NT2/D1 (cell line): ENCODE measurements around the gene AGA.

Experiments
- DNase-seq: peaks from one replicate; pipeline ENCODE4 v3.0.0-alpha.2; 2011; ENCODE audit warnings: low read depth, low spot score
- H3K27me3 ChIP-seq: 2 replicates; pipeline ENCODE4 v1.6.0; 2011; ENCODE audit warnings: mild to moderate bottlenecking; ENCODE audit not compliant: insufficient read length, insufficient read depth
- H3K36me3 ChIP-seq: 2 replicates; pipeline ENCODE4 v1.6.1; 2011; ENCODE audit warnings: mild to moderate bottlenecking, low read length, mixed read lengths; ENCODE audit not compliant: insufficient read depth, insufficient read length
- H3K4me1 ChIP-seq: 2 replicates; pipeline ENCODE4 v1.5.1; 2011; ENCODE audit not compliant: insufficient read depth, insufficient read length
- H3K4me3 ChIP-seq: 2 replicates; pipeline ENCODE4 v1.5.1; 2011; ENCODE audit warnings: low read depth; ENCODE audit not compliant: insufficient read length
- H3K9ac ChIP-seq: 2 replicates; pipeline ENCODE4 v1.6.0; 2011; ENCODE audit warnings: low read depth; ENCODE audit not compliant: insufficient read length
- H3K9me3 ChIP-seq: 2 replicates; pipeline ENCODE4 v1.5.1; 2011; ENCODE audit warnings: mild to moderate bottlenecking, low read length; ENCODE audit not compliant: insufficient read depth
- SUZ12 ChIP-seq: IDR thresholded peaks from 2 replicates; pipeline ENCODE4 v1.6.1; 2011; ENCODE audit not compliant: insufficient read length, insufficient read depth; ENCODE audit errors: extremely low read depth
- YY1 ChIP-seq: IDR thresholded peaks from 2 replicates; pipeline ENCODE4 v1.6.1; 2011; ENCODE audit not compliant: insufficient read length, insufficient read depth
- ZNF274 ChIP-seq: IDR thresholded peaks from 2 replicates; pipeline ENCODE4 v1.6.1; 2011; ENCODE audit warnings: mild to moderate bottlenecking, low read depth, low read length

The AGA gene

DNA sequence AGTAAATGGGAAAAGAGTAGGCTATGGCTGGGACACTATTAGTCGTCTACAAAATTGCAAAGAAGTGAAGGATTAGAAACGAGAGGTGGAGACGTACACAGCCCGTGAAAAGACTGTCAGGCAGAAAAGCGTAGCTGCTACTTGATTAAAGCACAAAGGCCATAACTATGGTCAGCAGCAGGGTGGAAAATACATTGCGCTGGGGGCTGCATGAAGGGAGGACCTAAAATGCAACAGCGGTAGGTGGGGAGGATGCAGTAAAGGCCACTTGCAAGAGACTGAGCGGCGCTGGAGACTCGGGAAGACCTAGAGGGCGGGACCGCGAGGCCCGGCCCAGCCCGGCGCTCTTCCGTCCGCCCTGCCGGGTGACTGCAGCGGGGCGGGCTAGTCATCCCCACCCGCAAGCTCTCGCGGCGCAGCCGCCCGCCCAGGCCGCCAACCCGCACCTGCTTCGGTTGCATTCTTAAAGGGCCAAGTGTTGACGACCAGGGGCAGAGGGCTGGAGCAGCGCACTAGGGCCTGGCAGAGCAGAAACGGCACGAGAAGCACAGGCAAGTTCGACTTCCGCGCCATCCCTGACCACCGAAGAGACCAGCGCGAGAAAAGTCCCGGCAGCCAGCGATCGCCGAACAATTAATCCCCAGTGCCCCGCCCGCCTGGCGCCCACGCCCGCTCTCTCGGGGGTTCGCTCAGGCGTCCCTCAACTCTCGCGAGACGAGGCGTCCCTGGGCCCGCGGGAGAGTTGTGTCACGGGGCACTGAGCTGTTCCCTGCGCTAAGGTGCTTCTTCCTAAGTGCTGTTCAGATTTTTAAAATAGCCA, at the start of gene AGA:
Gene AGA, minus strand, starts transcription at position 635 of the 820 bp plus-strand sequence. Its CDS starts 62 bp downstream, at position 573.
- Histone ChIP-seq H3K27me3 (no peaks in the 10 kb centered on the region), H3K9ac (peak within 1 kb of the TSS; percentile 82)

GRCh38 chr4:177492022-177492421, 49.8 kb upstream of the AGA start:
- TF ChIP-seq ZNF274 (no peak), SUZ12 (no peak), YY1 (no peak)
- Histone ChIP-seq H3K36me3 (no peaks in the 10 kb centered on the region), H3K9me3 (no peaks in the 10 kb centered on the region), H3K4me1 (no peaks in the 10 kb centered on the region), H3K4me3 (no peak overlapping the region), H3K27me3 (no peaks in the 10 kb centered on the region), H3K9ac (no peak overlapping the region)
- DNase-seq, result no peak

More for the DNA sequence above, at the start of gene AGA:
- no peaks in the 10 kb centered on the region for H3K9me3 ChIP-seq
- H3K4me3 ChIP-seq, result peak within 1 kb of the TSS; percentile 65
- TF ChIP-seq SUZ12 (no peak), YY1 (no peak), ZNF274 (no peak)
- H3K4me1 ChIP-seq, result no peaks in the 10 kb centered on the region
- H3K36me3 ChIP-seq, result no peaks in the 10 kb centered on the region
- peak; percentile 79 for DNase-seq

GRCh38 chr4:177490769-177491168, 48.5 kb upstream of the AGA start:
- no peaks in the 10 kb centered on the region for H3K9me3 ChIP-seq
- H3K9ac ChIP-seq, result no peak overlapping the region
- TF ChIP-seq SUZ12, result no peak
- no peaks in the 10 kb centered on the region for H3K4me1 ChIP-seq
- H3K36me3 ChIP-seq, result no peaks in the 10 kb centered on the region
- DNase-seq, result no peak
- H3K27me3 ChIP-seq, result no peaks in the 10 kb centered on the region
- H3K4me3 ChIP-seq, result no peak overlapping the region

DNA sequence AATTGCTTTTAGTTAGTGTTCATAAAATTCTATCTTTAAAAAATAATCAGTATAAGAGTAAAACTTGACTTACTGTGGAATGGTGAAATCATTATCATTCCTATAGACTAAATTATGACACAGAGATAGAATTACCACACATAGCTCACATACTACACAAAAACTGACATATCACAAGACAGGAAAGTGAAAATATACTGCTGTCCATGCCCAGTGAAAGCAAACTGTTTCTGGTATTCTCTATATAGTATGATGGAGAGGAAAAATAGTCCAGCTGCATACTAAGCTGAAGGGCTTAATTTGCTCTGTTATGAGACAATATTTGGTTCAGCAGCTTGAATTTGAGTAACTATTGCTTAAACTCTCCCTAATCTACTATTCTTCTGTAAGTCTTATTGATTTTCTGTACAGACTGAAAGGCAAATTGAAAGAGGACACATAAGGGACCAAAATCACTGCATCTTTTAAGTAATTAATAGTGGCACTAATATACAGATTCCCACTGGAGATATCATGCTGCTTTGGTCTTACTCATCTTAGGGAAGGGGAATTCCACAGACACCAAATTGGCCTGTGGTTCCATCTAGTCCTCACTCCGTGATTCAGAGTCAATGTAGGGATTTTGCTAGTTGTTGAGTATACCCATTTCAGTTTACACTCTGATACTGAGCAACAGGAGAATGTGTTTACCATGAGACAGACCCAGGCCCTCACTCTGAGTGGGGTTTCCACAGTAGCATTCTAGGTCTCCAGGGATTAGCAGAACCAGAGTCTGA, 47.4 kb upstream of the AGA start:
- Histone ChIP-seq H3K27me3 (no peaks in the 10 kb centered on the region), H3K36me3 (no peaks in the 10 kb centered on the region), H3K4me1 (no peaks in the 10 kb centered on the region), H3K9ac (no peak overlapping the region), H3K4me3 (no peak overlapping the region), H3K9me3 (no peaks in the 10 kb centered on the region)
- TF ChIP-seq YY1 (no peak), SUZ12 (no peak), ZNF274 (no peak)
- DNase-seq, result no peak

DNA sequence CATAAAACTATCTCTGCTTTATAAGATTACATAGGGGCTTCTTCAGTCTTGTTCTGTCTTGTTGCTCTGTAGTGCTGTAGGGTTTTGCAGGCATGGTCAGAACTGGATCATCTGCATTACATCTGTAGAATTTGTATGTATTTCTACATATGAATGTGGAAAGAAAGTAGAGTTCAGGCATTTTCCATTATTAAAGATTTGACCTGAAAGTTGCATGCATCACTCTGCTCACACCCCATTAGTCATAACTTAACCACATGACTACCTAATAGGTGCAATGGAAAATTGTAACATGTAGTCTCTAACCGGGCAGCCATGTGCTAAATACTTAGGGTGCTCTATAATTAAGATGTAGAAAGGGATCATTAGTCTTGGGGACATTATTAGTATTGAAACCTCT, 45.7 kb upstream of the AGA start:
- Histone ChIP-seq H3K4me1 (no peaks in the 10 kb centered on the region), H3K9me3 (no peaks in the 10 kb centered on the region), H3K36me3 (no peaks in the 10 kb centered on the region), H3K9ac (no peak overlapping the region), H3K27me3 (no peaks in the 10 kb centered on the region), H3K4me3 (no peak overlapping the region)
- TF ChIP-seq SUZ12 (no peak), YY1 (no peak), ZNF274 (no peak)
- no peak for DNase-seq

- no peaks in the 10 kb centered on the region for H3K4me1 ChIP-seq
- no peak overlapping the region for H3K9ac ChIP-seq
- no peak overlapping the region for H3K4me3 ChIP-seq
- no peaks in the 10 kb centered on the region for H3K36me3 ChIP-seq
- H3K9me3 ChIP-seq, result no peaks in the 10 kb centered on the region
- no peaks in the 10 kb centered on the region for H3K27me3 ChIP-seq
- TF ChIP-seq YY1 (no peak), SUZ12 (no peak), ZNF274 (no peak)
- DNase-seq, result no peak
Observed at GRCh38 chr4:177485528-177485927, 43.3 kb upstream of the AGA start.

DNA sequence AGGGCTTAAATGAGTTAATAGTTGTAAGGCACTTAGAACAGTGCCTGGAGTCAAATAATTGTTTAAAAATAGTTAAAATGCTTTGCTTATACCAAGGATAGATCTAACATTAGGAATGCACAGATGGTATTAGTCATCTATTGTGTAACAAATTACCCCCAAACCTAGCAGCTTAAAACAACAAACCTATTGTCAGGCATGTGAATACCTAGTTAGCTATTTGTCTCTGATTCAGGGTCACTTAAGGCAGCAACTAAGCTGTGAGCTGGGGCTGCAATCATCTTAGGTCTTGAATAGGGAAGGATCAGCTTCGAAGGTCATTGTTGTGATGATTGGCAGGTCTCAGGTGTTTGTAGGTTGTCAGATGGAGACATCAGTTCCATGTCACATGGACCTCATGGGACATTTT, 42.4 kb upstream of the AGA start:
- no peaks in the 10 kb centered on the region for H3K4me1 ChIP-seq
- no peaks in the 10 kb centered on the region for H3K36me3 ChIP-seq
- H3K9ac ChIP-seq, result no peak overlapping the region
- TF ChIP-seq SUZ12 (no peak), ZNF274 (no peak), YY1 (no peak)
- no peak overlapping the region for H3K4me3 ChIP-seq
- no peaks in the 10 kb centered on the region for H3K27me3 ChIP-seq
- no peaks in the 10 kb centered on the region for H3K9me3 ChIP-seq
- peak; percentile 38 for DNase-seq
